Thyroid gland (tissue), 4 donors: ENCODE results near the gene GALNT18.

Experiments
- CTCF ChIP-seq, 6 experiments: fragments of 200-600 bp in 3 of 6; fragments of 450-650 bp in 3 of 6; sonication (generic) in 3 of 6; IDR thresholded peaks; one replicate each; pipeline ENCODE4 v1.5.1; 2016 to 2019; ENCODE audit warnings: antibody characterized with exemption in 6 of 6, mild to moderate bottlenecking in 2 of 6, inconsistent platforms in 1 of 6, moderate library complexity in 1 of 6
- POLR2A ChIP-seq, 2 donors: fragments of 450-650 bp; IDR thresholded peaks; one replicate each; pipeline ENCODE4 v1.6.1; 2017; ENCODE audit warnings: antibody characterized with exemption in 2 of 2, mild to moderate bottlenecking in 2 of 2, moderate library complexity in 1 of 2

- TF ChIP-seq CTCF (IDR thresholded peaks at IDR 0.05) (no peak), POLR2A (IDR thresholded peaks at IDR 0.05) (no peak)
These were observed 230.6 kb downstream of the GALNT18 start for GRCh38 chr11:11391169-11391568.
